K562 (cell line): ENCODE measurements around the gene THAP5.

Source experiments
- BRF1 ChIP-seq: IDR thresholded peaks from 3 replicates; pipeline ENCODE4 v1.6.1; 2011; ENCODE audit warnings: borderline replicate concordance, mild to moderate bottlenecking; ENCODE audit not compliant: insufficient read length; ENCODE audit errors: extremely low read depth
- EWSR1 ChIP-seq: fragments of 450-650 bp; IDR thresholded peaks from 2 replicates; pipeline ENCODE4 v1.6.1; 2018; ENCODE audit warnings: borderline replicate concordance, mild to moderate bottlenecking, low read depth, moderate library complexity; ENCODE audit not compliant: partially characterized antibody
- EZH2 ChIP-seq: IDR thresholded peaks from 2 replicates; pipeline ENCODE4 v1.6.1; 2012; ENCODE audit warnings: low read depth, mild to moderate bottlenecking, inconsistent platforms, low read length, borderline replicate concordance
- MXI1 ChIP-seq: IDR thresholded peaks from 2 replicates; pipeline ENCODE4 v1.6.1; 2011; ENCODE audit warnings: low read depth, mild to moderate bottlenecking, improper control_type of control experiment, low read length
- POLR2A ChIP-seq: fragments of 450-650 bp; conservative IDR thresholded peaks from 2 replicates; pipeline ENCODE4 v1.6.1; 2016
- SAFB ChIP-seq: fragments of 200-400 bp; formaldehyde crosslinking; IDR thresholded peaks from 2 replicates; pipeline ENCODE4 v1.6.1; 2017; ENCODE audit warnings: low read depth, low read length, borderline replicate concordance
- SMARCA5 ChIP-seq: fragments of 450-650 bp; IDR thresholded peaks from 2 replicates; pipeline ENCODE4 v1.6.1; 2016
- SP1 ChIP-seq: sonication (generic); formaldehyde crosslinking; IDR thresholded peaks from 2 replicates; pipeline ENCODE4 v1.8.1; 2022; ENCODE audit warnings: mild to moderate bottlenecking, missing genetic modification reagents
- ZFP30 ChIP-seq: fragments of 250-450 bp; sonication (Bioruptor Pico); IDR thresholded peaks from 2 replicates; pipeline ENCODE4 v1.8.0; 2022; ENCODE audit warnings: moderate library complexity, mild to moderate bottlenecking, inconsistent platforms, borderline replicate concordance
- ZKSCAN8 ChIP-seq: fragments of 200-800 bp; sonication (Bioruptor generic); IDR thresholded peaks from 2 replicates; pipeline ENCODE4 v1.6.1; 2016; ENCODE audit warnings: missing genetic modification characterization, missing compliant biosample characterization
- ZNF184 ChIP-seq: sonication (generic); formaldehyde crosslinking; IDR thresholded peaks from 2 replicates; pipeline ENCODE4 v1.5.0; 2020; ENCODE audit warnings: missing genetic modification reagents
- TF ChIP-seq, protein P1 (sequence below): fragments of 450-650 bp; IDR thresholded peaks from 2 replicates; pipeline ENCODE4 v1.6.1; 2016; ENCODE audit warnings: antibody characterized with exemption
- TF ChIP-seq, protein P2 (sequence below): sonication (generic); formaldehyde crosslinking; IDR thresholded peaks from 2 replicates; pipeline ENCODE4 v1.8.1; 2023; ENCODE audit warnings: mild to moderate bottlenecking, missing genetic modification reagents, moderate library complexity

- TF ChIP-seq, protein P1, sequence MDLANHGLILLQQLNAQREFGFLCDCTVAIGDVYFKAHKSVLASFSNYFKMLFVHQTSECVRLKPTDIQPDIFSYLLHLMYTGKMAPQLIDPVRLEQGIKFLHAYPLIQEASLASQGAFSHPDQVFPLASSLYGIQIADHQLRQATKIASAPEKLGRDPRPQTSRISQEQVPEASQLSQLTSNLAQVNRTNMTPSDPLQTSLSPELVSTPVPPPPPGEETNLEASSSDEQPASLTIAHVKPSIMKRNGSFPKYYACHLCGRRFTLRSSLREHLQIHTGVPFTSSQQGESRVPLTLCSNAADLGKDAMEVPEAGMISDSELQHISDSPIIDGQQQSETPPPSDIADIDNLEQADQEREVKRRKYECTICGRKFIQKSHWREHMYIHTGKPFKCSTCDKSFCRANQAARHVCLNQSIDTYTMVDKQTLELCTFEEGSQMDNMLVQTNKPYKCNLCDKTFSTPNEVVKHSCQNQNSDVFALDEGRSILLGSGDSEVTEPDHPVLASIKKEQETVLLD = no peak
- TF ChIP-seq ZKSCAN8 (CRISPR knock-in tag) (no peak), SAFB (no peak), BRF1 (no peak), SMARCA5 (no peak), EWSR1 (no peak), SP1 (CRISPR knock-in tag) (no peak), ZFP30 (no peak), POLR2A (no peak), MXI1 (no peak), ZNF184 (CRISPR knock-in tag) (no peak), EZH2 (no peak)
- TF ChIP-seq, protein P2, sequence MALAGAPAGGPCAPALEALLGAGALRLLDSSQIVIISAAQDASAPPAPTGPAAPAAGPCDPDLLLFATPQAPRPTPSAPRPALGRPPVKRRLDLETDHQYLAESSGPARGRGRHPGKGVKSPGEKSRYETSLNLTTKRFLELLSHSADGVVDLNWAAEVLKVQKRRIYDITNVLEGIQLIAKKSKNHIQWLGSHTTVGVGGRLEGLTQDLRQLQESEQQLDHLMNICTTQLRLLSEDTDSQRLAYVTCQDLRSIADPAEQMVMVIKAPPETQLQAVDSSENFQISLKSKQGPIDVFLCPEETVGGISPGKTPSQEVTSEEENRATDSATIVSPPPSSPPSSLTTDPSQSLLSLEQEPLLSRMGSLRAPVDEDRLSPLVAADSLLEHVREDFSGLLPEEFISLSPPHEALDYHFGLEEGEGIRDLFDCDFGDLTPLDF (CRISPR knock-in tag) = no peak
Measured at GRCh38 chr7:108604307-108605077, 35.0 kb upstream of the THAP5 start.
